ENCODE measurements around the gene TRAPPC14. TPM values are rescaled to one million over a fixed set of nuclear protein-coding genes. Genes with fewer than 3 reads are reported as not detected.
A peak's percentile ranks its signal among the peaks of the same experiment; 100 is the strongest.

Gene TRAPPC14
- total RNA-seq, 1 donor from 2014 or later: 6.0 TPM

- no peak for DNase-seq (ENCODE audit: low read depth in 2 of 2)
Observed at GRCh38 chr7:100124301-100125230, 34.0 kb downstream of the TRAPPC14 start.

- no peak for DNase-seq (ENCODE audit: low read depth in 2 of 2)
Observed at GRCh38 chr7:100122568-100122967, 36.0 kb downstream of the TRAPPC14 start.

- DNase-seq (ENCODE audit: low read depth in 2 of 2): no peak
Observed at GRCh38 chr7:100122067-100122466, 36.5 kb downstream of the TRAPPC14 start.

- DNase-seq (ENCODE audit: low read depth in 2 of 2): no peak
Observed at GRCh38 chr7:100120733-100121036, 37.8 kb downstream of the TRAPPC14 start.

GRCh38 chr7:100119970-100120732 is 38.4 kb downstream of the TRAPPC14 start:
- peak; percentile 48 to 64 for DNase-seq (ENCODE audit: low read depth in 2 of 2)

GRCh38 chr7:100119072-100119969 is 39.2 kb downstream of the TRAPPC14 start, which contains the start of the genes CNPY4 and TAF6:
Gene CNPY4 (plus strand): TSS chr7:100119634. CDS start chr7:100119745, 111 bp downstream.
Gene TAF6 (minus strand): TSS chr7:100119358. CDS start chr7:100114209, 5,149 bp downstream.
- peak; percentile 97 for DNase-seq (ENCODE audit: low read depth in 2 of 2)

GRCh38 chr7:100118388-100119071 is 40.0 kb downstream of the TRAPPC14 start:
- no peak for DNase-seq (ENCODE audit: low read depth in 2 of 2)

- no peak for DNase-seq (ENCODE audit: low read depth in 2 of 2)
Observed at GRCh38 chr7:100115026-100115425, 43.5 kb downstream of the TRAPPC14 start.

GRCh38 chr7:100111914-100112313 is 46.6 kb downstream of the TRAPPC14 start:
- no peak for DNase-seq (ENCODE audit: low read depth in 2 of 2)

- no peak for DNase-seq (ENCODE audit: low read depth in 2 of 2)
Observed at GRCh38 chr7:100111156-100111555, 47.4 kb downstream of the TRAPPC14 start.

GRCh38 chr7:100109521-100110163 is 48.9 kb downstream of the TRAPPC14 start:
- DNase-seq (ENCODE audit: low read depth in 2 of 2): no peak

GRCh38 chr7:100107890-100108289 is 50.6 kb downstream of the TRAPPC14 start:
- no peak for DNase-seq (ENCODE audit: low read depth in 2 of 2)

GRCh38 chr7:100107125-100107737 is 51.3 kb downstream of the TRAPPC14 start:
- no peak for DNase-seq (ENCODE audit: low read depth in 2 of 2)

GRCh38 chr7:100106633-100107032 is 51.9 kb downstream of the TRAPPC14 start:
- no peak for DNase-seq (ENCODE audit: low read depth in 2 of 2)

- DNase-seq (ENCODE audit: low read depth in 2 of 2): no peak
Observed at GRCh38 chr7:100105534-100105933, 53.0 kb downstream of the TRAPPC14 start.

Other genes with a start within 250 kb of the TRAPPC14 start
- gene TRIM4, start 239.2 kb downstream of the TRAPPC14 start, total RNA-seq: 14.4 and 17.5 TPM in 2 replicates
- gene GJC3, start 229.1 kb downstream of the TRAPPC14 start, total RNA-seq: 0.65 and 1.2 TPM in 2 replicates
- gene AZGP1, start 182.7 kb downstream of the TRAPPC14 start, total RNA-seq: not detected in 2 replicates
- gene ZKSCAN1, start 143.1 kb downstream of the TRAPPC14 start, total RNA-seq: 20.7 and 30.0 TPM in 2 replicates
- 5.2 and 7.7 TPM in 2 replicates for gene ZSCAN21, start 108.9 kb downstream of the TRAPPC14 start, total RNA-seq
- gene ZNF3, start 77.0 kb downstream of the TRAPPC14 start, total RNA-seq: 18.1 and 26.0 TPM in 2 replicates
- 57.1 and 73.9 TPM in 2 replicates for gene COPS6, start 69.8 kb downstream of the TRAPPC14 start, total RNA-seq
- gene MCM7, start 57.3 kb downstream of the TRAPPC14 start, total RNA-seq: 25.8 and 61.0 TPM in 2 replicates
- gene AP4M1, start 57.1 kb downstream of the TRAPPC14 start, total RNA-seq: 12.5 and 13.1 TPM in 2 replicates
- gene TAF6, start 39.4 kb downstream of the TRAPPC14 start, total RNA-seq: 17.0 and 20.8 TPM in 2 replicates
- gene CNPY4, start 39.1 kb downstream of the TRAPPC14 start, total RNA-seq: 23.1 and 26.2 TPM in 2 replicates
- 2.0 and 2.4 TPM in 2 replicates for gene MBLAC1, start 31.8 kb downstream of the TRAPPC14 start, total RNA-seq
- gene LAMTOR4, start 9.8 kb downstream of the TRAPPC14 start, total RNA-seq: 96.6 and 125 TPM in 2 replicates
- under 0.01 and 0.22 TPM in 2 replicates for gene GAL3ST4, start 9.9 kb upstream of the TRAPPC14 start, total RNA-seq
- 1.3 and 2.2 TPM in 2 replicates for gene GPC2, start 18.7 kb upstream of the TRAPPC14 start, total RNA-seq
- 0.20 and 0.22 TPM in 2 replicates for gene STAG3, start 19.2 kb upstream of the TRAPPC14 start, total RNA-seq
- gene PVRIG, start 61.2 kb upstream of the TRAPPC14 start, total RNA-seq: not detected in 2 replicates
- gene SPDYE3, start 149.0 kb upstream of the TRAPPC14 start, total RNA-seq: not detected in 2 replicates
- gene PILRB, start 199.4 kb upstream of the TRAPPC14 start, total RNA-seq: 5.2 and 21.6 TPM in 2 replicates
- gene PILRA, start 214.8 kb upstream of the TRAPPC14 start, total RNA-seq: 0.20 and 0.22 TPM in 2 replicates